MM.1S (cell line): ENCODE results near the gene CHRNG.
"Not testable (repeated sequence)": the region's sequence is repeated elsewhere in the genome, so short reads cannot be mapped to it uniquely, and the experiment has no call there.

Source experiments
- DNase-seq: peaks from one replicate; pipeline ENCODE4 v3.0.0-alpha.2; 2015
- H2AFZ ChIP-seq: fragments of 300-600 bp; sonication (generic); 2 replicates; pipeline ENCODE4 v1.6.0; 2016; ENCODE audit warnings: antibody characterized with exemption, low read length
- H3F3A ChIP-seq: fragments of 300-600 bp; sonication (generic); 2 replicates; pipeline ENCODE4 v1.6.1; 2016; ENCODE audit warnings: mild to moderate bottlenecking, antibody characterized with exemption, low read length, moderate library complexity, mixed read lengths; ENCODE audit not compliant: insufficient read depth
- H3K27ac ChIP-seq: fragments of 300-600 bp; sonication (generic); 2 replicates; pipeline ENCODE4 v1.5.1; 2016; ENCODE audit warnings: mild to moderate bottlenecking, low read length
- H3K27me3 ChIP-seq: fragments of 300-600 bp; sonication (generic); replicated peaks from 2 replicates; pipeline ENCODE4 v1.6.0; 2016; ENCODE audit warnings: low read length; ENCODE audit not compliant: insufficient read depth
- H3K36me3 ChIP-seq: fragments of 300-600 bp; sonication (generic); replicated peaks from 2 replicates; pipeline ENCODE4 v1.6.1; 2016; ENCODE audit warnings: mild to moderate bottlenecking, low read length, mixed read lengths; ENCODE audit not compliant: insufficient read depth
- H3K4me1 ChIP-seq: fragments of 300-600 bp; sonication (generic); 2 replicates; pipeline ENCODE4 v1.6.1; 2016; ENCODE audit warnings: low read length, mixed read lengths
- H3K4me2 ChIP-seq: fragments of 300-600 bp; sonication (generic); 2 replicates; pipeline ENCODE4 v1.6.0; 2016; ENCODE audit warnings: low read depth, low read length
- H3K4me3 ChIP-seq: fragments of 300-600 bp; sonication (generic); 2 replicates; pipeline ENCODE4 v1.5.1; 2016; ENCODE audit warnings: low read length, mixed read lengths
- H3K79me2 ChIP-seq: fragments of 300-600 bp; sonication (generic); 2 replicates; pipeline ENCODE4 v1.6.1; 2016; ENCODE audit warnings: mixed run types, low read length, mixed read lengths
- H3K9ac ChIP-seq: fragments of 300-600 bp; sonication (generic); 2 replicates; pipeline ENCODE4 v1.6.1; 2016; ENCODE audit warnings: low read length, mixed read lengths
- H3K9me2 ChIP-seq: fragments of 300-600 bp; sonication (generic); replicated peaks from 2 replicates; pipeline ENCODE4 v1.6.1; 2016; ENCODE audit warnings: mild to moderate bottlenecking, low read length, mixed read lengths; ENCODE audit not compliant: insufficient read depth
- H3K9me3 ChIP-seq: fragments of 300-600 bp; sonication (generic); replicated peaks from 2 replicates; pipeline ENCODE4 v1.6.1; 2016; ENCODE audit warnings: mild to moderate bottlenecking, low read length, mixed read lengths; ENCODE audit not compliant: insufficient read depth
- H4K20me1 ChIP-seq: fragments of 300-600 bp; sonication (generic); 2 replicates; pipeline ENCODE4 v1.6.1; 2016; ENCODE audit warnings: mild to moderate bottlenecking, low read length, moderate library complexity, mixed read lengths; ENCODE audit not compliant: insufficient read depth
- EZH2 ChIP-seq: fragments of 300-600 bp; sonication (generic); optimal IDR thresholded peaks from 2 replicates; pipeline ENCODE3; 2017; ENCODE audit warnings: low read depth, mild to moderate bottlenecking, antibody characterized with exemption, low read length, mixed read lengths
- EZH2phosphoT487 ChIP-seq: fragments of 300-600 bp; sonication (generic); IDR thresholded peaks from 2 replicates; pipeline ENCODE4 v1.6.1; 2018; ENCODE audit warnings: antibody characterized with exemption, low read length
- TF ChIP-seq, protein P1 (sequence below): fragments of 300-600 bp; sonication (generic); IDR thresholded peaks from 2 replicates; pipeline ENCODE4 v1.5.1; 2016; ENCODE audit warnings: antibody characterized with exemption, low read length, mixed read lengths

Gene CHRNG

DNA sequence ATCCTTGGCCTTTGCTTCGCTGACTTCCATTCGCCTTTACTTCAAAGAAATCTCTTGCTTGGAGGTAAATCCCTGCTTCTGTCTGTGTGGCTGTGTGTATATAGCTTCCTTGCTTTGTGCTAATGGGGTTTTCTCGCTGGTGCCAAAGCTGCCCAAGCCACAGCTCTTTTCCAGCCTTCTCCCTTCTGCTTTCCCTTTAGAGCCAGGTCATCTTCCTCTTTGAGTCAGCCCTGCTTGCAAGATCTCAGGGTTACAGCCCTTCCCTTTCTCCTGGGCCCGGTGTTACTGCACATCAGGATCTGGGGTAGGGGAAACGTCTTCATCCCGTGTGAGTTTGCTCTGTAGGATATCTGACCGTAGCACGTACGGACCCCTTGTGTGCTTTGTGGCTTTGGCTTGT is 30.0 kb downstream of the CHRNG start:
- Histone ChIP-seq H3F3A (no peaks in the 10 kb centered on the region), H3K36me3 (peaks cover 3% of the 10 kb centered on the region; the same call in 1 of the 2 replicates), H4K20me1 (no peaks in the 10 kb centered on the region), H3K4me2 (no peak overlapping the region), H3K9me3 (no peaks in the 10 kb centered on the region), H3K27me3 (no peaks in the 10 kb centered on the region), H3K4me3 (no peak overlapping the region), H3K9me2 (no peaks in the 10 kb centered on the region), H3K9ac (no peak overlapping the region), H3K79me2 (no peaks in the 10 kb centered on the region), H3K4me1 (no peaks in the 10 kb centered on the region), H3K27ac (no peak overlapping the region), H2AFZ (no peak overlapping the region)
- no peak for TF ChIP-seq EZH2
- TF ChIP-seq, protein P1, sequence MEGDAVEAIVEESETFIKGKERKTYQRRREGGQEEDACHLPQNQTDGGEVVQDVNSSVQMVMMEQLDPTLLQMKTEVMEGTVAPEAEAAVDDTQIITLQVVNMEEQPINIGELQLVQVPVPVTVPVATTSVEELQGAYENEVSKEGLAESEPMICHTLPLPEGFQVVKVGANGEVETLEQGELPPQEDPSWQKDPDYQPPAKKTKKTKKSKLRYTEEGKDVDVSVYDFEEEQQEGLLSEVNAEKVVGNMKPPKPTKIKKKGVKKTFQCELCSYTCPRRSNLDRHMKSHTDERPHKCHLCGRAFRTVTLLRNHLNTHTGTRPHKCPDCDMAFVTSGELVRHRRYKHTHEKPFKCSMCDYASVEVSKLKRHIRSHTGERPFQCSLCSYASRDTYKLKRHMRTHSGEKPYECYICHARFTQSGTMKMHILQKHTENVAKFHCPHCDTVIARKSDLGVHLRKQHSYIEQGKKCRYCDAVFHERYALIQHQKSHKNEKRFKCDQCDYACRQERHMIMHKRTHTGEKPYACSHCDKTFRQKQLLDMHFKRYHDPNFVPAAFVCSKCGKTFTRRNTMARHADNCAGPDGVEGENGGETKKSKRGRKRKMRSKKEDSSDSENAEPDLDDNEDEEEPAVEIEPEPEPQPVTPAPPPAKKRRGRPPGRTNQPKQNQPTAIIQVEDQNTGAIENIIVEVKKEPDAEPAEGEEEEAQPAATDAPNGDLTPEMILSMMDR: no peak
- TF ChIP-seq EZH2phosphoT487: no peak
- DNase-seq: no peak

DNA sequence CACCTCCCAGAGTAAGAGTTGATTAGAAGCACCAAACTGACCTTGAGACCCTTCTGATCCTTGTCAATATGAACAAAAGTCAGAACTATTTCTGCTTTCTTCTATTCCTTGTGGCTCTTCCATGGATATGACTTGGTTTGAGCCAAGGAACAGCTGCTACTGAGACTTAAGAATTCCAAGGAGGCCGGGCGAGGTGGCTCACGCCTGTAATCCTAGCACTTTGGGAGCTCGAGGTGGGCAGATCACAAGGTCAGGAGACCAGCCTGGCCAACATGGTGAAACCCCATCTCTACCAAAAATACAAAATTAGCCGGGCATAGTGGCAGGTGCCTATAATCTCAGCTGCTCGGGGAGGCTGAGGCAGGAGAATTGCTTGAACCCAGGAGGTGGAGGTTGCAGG is 31.0 kb downstream of the CHRNG start:
- H3K9me3 ChIP-seq, H3K27ac ChIP-seq, H3K4me3 ChIP-seq, H3K4me2 ChIP-seq, H4K20me1 ChIP-seq, H3K4me1 ChIP-seq, H3F3A ChIP-seq, DNase-seq, H3K9me2 ChIP-seq, H3K79me2 ChIP-seq, H3K27me3 ChIP-seq, H3K36me3 ChIP-seq, H2AFZ ChIP-seq, H3K9ac ChIP-seq: not testable (repeated sequence)

DNA sequence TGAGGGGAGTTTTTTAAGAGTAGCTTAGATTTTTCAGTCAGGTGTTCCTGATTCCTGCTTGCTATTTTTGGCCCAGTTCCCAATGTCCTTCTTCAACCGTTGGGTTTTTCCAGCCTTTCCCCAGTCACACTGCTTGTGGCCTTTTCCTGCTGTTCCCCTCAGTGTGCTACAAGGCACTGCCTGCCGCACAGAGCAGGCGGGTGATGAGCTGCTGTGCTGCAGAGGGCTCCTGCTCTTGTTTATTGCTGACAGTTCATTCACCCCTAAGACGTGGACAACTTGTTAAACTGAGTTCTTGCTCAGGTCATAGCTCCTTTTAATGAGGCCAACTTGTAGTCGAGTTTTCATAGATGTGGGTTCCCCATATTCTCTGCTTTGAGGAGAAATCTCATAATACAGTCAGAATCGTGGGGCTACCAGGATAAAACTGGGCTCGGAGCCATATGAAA is 31.6 kb downstream of the CHRNG start:
- Histone ChIP-seq H3K27me3 (no peaks in the 10 kb centered on the region), H3K36me3 (peaks cover 3% of the 10 kb centered on the region; the same call in 1 of the 2 replicates), H3K79me2 (no peaks in the 10 kb centered on the region), H4K20me1 (no peaks in the 10 kb centered on the region), H3K9ac (no peak overlapping the region), H3K9me2 (no peaks in the 10 kb centered on the region), H3K4me2 (no peak overlapping the region), H3K9me3 (no peaks in the 10 kb centered on the region), H3K4me1 (no peaks in the 10 kb centered on the region), H3K27ac (no peak overlapping the region), H3K4me3 (no peak overlapping the region), H2AFZ (no peak overlapping the region), H3F3A (no peaks in the 10 kb centered on the region)
- no peak for TF ChIP-seq EZH2phosphoT487
- TF ChIP-seq, protein P1: no peak
- TF ChIP-seq EZH2: no peak
- DNase-seq: no peak

DNA sequence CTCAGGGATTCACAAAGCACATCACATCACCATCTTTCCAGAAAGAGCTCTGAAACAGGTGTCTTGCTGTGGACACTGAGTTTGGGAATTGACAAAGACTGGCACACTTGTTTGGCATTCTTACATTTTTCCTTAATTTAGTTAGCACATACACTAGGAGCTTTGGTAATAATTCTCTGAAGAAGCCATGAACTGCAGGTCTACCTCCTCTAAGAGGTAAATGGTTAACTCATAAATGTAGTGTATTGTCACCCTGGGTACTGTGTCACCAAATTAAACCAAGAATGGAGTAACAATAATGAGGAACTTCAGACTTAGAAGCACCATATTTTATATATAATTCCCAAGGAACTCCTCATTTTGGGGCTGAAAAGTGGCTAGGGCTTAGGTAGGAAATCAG is 33.5 kb downstream of the CHRNG start:
- H3F3A ChIP-seq: no peaks in the 10 kb centered on the region
- H3K9ac ChIP-seq: no peak overlapping the region
- no peaks in the 10 kb centered on the region for H3K9me2 ChIP-seq
- no peak overlapping the region for H3K4me3 ChIP-seq
- no peaks in the 10 kb centered on the region for H3K27me3 ChIP-seq
- no peak overlapping the region for H3K4me2 ChIP-seq
- H3K27ac ChIP-seq: no peak overlapping the region
- no peaks in the 10 kb centered on the region for H3K79me2 ChIP-seq
- no peak for TF ChIP-seq EZH2phosphoT487
- TF ChIP-seq EZH2: no peak
- TF ChIP-seq, protein P1: no peak
- 0 out of 2 replicates have a peak, but pooled peaks cover 3% of the 10 kb centered on the region for H3K36me3 ChIP-seq
- no peak overlapping the region for H2AFZ ChIP-seq
- DNase-seq: no peak
- no peaks in the 10 kb centered on the region for H3K4me1 ChIP-seq
- no peaks in the 10 kb centered on the region for H3K9me3 ChIP-seq
- no peaks in the 10 kb centered on the region for H4K20me1 ChIP-seq
